ENCODE measurements around the gene BLM.

BLM gene

DNA sequence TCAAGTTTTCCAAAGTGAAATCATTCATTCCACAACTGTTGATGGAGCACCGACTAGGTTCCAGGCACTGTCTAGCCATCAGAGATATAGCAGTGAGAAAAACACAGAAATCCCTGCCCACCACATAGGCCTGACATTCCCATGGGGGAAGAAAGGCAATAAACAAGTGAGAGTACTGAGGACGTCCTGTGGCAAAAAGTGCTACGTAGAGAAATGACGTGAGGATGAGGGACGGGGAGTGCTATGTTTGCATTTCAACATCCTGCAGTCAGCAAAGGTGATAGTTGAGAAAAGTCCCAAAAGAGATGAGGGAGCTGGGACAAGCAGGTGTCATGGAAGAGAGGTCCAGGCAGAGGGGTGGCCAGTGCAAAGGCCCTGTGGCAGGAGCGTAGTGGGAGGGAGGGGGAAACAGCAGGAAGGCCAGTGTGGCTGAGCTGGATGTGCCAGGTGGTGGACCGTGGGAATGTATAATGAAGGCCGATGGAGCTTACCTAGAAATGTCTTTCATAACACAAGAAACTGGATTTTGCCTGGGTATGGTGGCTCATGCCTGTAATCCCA is 140.8 kb downstream of the BLM start:
- no peak for DNase-seq

DNA sequence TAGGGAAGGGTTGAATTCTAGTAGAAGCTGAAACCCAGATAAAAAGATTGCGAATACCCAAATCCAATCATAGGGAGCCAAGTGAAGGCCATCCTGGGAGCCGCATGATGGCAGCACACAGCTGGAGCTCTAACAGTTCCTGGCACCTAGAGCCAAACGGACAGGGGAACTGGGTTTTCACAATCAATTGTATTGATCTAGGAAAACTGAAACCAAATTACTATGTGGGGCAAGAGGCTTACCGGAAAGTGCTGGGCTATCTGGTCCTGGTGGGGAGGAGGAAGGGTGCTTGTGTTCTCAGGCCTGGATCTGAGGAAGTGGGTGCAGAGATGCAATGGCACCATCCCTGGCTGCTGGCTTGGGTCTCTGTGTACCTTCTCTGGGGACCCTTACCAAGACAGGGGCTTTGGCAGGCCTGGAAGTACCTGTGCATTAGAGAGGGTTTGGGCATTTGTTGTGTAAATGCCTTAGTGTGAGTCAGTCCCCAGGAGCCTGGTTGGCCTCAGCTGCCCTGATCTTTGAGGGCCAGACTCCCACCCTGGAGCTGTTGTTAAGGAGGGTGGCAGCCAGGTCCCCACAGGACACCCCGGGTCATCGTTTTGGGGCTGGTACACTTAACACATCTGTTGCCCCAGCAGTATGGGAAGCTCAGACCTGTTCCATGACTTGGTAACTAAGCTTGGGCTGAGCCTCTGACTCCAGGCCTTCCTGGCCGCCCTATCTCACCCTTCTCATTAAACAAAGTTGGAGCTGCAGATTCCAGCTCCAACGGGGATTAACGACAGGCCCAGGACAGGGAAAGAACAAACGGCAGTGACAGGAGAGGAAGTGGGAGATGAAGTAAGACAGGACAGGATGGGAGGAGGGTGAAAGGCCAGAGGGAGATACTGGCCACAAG is 142.3 kb downstream of the BLM start:
- no peak for DNase-seq

DNA sequence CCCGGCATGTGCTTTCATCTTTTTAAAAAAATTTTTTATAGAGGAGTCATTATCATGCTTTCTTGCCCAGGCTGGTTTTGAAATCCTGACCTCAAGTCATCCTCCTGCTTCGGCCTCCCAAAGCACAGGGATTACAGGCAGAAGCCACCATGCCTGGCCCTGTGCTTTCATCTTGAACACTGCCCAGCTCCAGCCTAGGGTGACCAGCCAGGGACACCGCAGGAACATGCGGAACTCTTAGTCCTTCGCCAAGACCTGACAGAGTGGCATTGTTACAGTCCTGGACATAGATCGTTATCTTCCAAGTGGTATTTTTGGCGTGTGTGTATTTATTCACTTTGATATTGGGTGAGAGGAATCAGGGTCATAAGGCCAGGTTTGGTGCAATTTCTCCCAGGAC is 143.3 kb downstream of the BLM start:
- no peak for DNase-seq

DNA sequence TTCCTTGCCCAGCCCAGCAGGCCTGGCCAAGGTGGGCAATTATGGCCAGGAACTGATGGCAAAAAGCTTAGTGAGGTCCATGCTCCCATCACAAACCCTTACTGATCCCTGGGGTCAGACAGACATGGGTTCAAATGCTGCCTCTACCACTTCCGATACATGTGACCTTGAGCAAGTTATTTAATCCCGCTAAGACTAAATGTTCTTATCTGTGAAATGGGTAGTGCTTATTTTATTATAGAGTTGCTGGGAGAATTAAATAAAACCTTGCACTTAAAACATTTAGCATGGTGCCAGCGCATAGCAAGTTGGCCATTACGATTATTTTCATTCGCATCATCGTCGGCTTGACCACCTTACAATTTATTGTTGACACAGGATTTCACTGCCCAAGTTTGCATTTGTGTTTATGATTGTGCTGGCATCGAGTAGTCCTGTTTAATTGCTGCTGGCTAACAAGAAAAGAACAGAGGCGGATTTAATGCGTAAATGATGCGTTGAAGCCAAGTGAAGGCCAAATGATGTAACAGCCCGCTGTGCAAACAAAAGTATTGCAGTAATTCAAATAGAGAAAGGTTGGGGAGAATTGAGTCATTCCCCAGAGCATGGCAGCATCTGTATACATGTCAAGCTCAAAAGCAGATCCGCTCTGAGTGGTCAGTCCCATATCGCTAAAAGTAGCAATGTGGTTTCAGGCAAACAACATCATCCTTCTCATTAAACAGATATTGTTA is 144.0 kb downstream of the BLM start:
- no peak for DNase-seq

DNA sequence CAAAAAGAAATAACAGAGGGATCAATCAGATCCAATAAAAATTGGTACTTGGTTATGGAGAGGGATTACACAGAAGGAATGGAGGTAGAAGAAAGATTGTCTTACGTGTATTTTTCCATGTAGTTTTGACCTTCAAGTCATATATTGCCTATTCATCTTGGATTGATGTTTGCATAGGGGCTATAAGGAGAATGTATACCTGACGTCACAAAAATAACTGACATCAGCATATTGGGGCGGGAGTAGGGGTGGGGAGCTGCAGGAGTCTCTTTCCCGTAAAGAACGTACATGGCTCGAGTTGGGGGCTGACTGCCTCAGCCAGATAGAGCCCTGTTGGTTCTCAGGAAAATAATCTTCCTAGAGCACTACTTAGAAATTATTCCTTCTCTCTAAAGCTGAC is 145.3 kb downstream of the BLM start:
- DNase-seq: no peak

DNA sequence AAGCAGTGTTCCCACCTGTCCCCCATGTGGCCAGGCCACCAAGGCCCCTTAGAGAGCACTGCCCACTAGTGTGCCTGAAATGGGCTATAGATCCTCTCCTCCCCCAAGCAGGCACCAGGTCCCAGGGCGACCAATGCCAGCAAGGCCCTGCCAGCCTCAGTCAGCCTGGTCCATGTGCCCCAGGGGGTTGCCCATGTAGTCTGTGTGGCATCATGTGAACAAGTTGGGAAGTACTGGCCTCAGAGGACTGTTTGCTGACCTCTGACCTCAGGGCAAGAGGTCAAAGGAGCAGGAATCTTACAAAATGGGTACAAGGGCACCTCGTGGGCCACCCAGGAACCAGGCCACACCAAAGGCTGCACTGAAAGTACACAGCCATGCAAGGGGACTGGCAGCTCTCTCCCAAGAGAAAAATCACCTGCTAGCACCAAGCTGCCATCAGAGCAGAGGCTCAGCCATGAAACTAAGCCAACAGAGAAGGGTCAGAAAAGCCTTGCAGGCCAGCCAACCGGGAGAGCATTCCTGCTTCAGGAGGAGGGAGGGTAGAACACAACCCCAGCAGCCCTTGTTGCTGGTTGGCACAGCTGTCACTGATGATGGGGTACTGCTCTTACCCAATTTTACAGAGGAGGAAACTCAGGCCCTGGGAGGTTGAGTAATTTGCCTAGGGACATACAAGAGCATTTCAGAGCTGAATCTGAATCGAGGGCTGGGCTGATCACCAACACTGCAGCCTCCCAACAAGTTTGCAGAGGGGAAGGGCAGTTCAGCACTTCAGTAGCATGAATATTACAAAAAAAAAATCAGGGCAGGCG is 146.0 kb downstream of the BLM start:
- no peak for DNase-seq

DNA sequence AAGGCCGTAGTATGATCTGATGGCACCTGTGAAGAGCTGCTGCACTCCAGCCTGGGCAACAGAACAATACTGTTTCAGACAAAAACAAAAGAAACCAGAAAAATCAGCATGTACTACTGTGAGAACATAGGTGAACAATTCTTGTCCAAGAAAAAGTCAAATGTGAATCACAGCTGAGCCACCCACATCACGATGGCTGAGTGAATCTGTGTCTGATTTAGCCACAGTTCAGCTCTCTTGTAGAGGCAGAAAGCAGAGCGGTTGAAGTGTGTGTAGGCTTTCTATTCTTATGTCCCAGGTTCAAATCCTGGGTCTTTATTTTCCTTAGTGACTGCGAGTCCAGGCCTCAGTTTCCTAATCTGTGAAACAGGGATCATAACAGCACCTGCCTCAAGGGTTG is 146.8 kb downstream of the BLM start:
- DNase-seq: no peak

DNA sequence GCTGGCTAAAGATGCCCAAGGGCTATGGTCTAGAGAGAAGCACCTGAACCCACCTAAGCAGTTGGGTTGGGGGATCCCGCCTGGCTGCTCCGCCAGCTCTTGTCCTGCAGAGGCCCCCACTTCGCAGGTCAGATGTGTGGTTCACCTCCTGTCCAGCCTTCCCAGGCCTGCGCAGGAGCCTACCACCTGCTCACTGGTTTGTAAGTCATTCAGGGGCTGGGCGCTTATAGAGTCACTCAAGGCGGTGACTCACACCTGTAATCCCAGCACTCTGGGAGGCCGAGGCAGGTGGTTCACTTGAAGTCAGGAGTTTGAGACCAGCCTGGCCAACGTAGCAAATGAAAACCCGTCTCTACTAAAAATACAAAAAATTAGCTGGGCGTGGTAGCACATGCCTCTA is 147.4 kb downstream of the BLM start:
- DNase-seq: no peak

DNA sequence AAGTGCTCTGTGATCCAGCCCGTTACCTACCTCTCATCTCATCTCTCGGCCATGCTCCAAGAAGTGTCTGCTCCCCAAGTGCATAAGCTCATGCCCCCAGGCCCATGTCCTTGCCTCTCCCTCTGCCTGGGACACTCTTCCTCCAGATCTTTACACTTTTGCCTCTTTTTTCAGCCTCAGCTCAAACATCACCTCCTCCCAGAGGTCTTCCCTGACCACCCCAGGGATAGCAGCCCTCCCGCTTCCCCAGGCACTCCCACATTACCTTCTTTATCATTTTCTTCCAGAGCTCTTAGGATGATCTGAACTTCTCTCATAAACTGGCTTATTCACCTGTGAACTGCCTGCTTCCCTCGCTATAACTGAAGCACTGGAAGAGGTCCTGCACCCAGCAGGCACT is 148.6 kb downstream of the BLM start:
- no peak for DNase-seq
